ENCODE measurements around the gene BORCS6. TPM values are rescaled to one million over a fixed set of nuclear protein-coding genes. Genes with fewer than 3 reads are reported as not detected.

Gene BORCS6
- total and polyA plus RNA-seq, 9 of the 15 experiments (the other 6 are each of a cell fraction or from before 2014, with no cell fraction given), result 0.01 to 7.4 (median 2.3) TPM

- TF ChIP-seq ZBTB43 (CRISPR knock-in tag; IDR thresholded peaks at IDR 0.05) (no peak), MTA1 (IDR thresholded peaks at IDR 0.05; ENCODE audit: borderline replicate concordance) (no peak), YBX1 (IDR thresholded peaks at IDR 0.05) (no peak), FOXA1 (IDR thresholded peaks at IDR 0.05; ENCODE audit: borderline replicate concordance) (no peak), ZNF707 (CRISPR knock-in tag; conservative IDR thresholded peaks at IDR 0.05) (no peak), ZFX (CRISPR knock-in tag; IDR thresholded peaks at IDR 0.05) (peak; percentile 30; the same call in 1 of the 2 replicates), JUN (IDR thresholded peaks at IDR 0.05; ENCODE audit: borderline replicate concordance, low read depth, low read length) (peak; percentile 47; the same call in 1 of the 2 replicates), JUN (CRISPR knock-in tag; IDR thresholded peaks at IDR 0.05; ENCODE audit: borderline replicate concordance) (no peak), POLR2AphosphoS2 (IDR thresholded peaks at IDR 0.05; ENCODE audit: low read length) (no peak), MGA (IDR thresholded peaks at IDR 0.05) (no peak; the same call in 1 of the 2 replicates), HCFC1 (IDR thresholded peaks at IDR 0.05; ENCODE audit: low read depth, low read length) (peak; percentile 50), DEAF1 (CRISPR knock-in tag; IDR thresholded peaks at IDR 0.05) (peak; percentile 41; the same call in 1 of the 2 replicates), RBM22 (IDR thresholded peaks at IDR 0.05; ENCODE audit: low read depth, low read length, poor library complexity, severe bottlenecking) (no peak), TCFL5 (CRISPR knock-in tag; conservative IDR thresholded peaks at IDR 0.05) (no peak)
Observed at GRCh38 chr17:8138672-8139371, 51.2 kb downstream of the BORCS6 start (continued).
